Coronary artery (tissue), 2 donors: Measurements from ENCODE around the gene SAMD1.

Experiments
- DNase-seq: peaks from one replicate; pipeline ENCODE4 v3.0.0-alpha.2; 2017; ENCODE audit warnings: low spot score
- H3K27ac ChIP-seq, 2 donors: fragments of 200-600 bp; sonication (generic); one replicate each; pipeline ENCODE4 v1.5.1; 2016 to 2019
- H3K4me3 ChIP-seq: fragments of 200-600 bp; sonication (generic); 2 replicates; pipeline ENCODE4 v1.5.1; 2016; ENCODE audit warnings: mild to moderate bottlenecking, moderate library complexity
- TF ChIP-seq, protein P1 (sequence below): fragments of 200-600 bp; sonication (generic); IDR thresholded peaks from one replicate; pipeline ENCODE4 v1.5.1; 2019; ENCODE audit warnings: antibody characterized with exemption

The SAMD1 gene

DNA sequence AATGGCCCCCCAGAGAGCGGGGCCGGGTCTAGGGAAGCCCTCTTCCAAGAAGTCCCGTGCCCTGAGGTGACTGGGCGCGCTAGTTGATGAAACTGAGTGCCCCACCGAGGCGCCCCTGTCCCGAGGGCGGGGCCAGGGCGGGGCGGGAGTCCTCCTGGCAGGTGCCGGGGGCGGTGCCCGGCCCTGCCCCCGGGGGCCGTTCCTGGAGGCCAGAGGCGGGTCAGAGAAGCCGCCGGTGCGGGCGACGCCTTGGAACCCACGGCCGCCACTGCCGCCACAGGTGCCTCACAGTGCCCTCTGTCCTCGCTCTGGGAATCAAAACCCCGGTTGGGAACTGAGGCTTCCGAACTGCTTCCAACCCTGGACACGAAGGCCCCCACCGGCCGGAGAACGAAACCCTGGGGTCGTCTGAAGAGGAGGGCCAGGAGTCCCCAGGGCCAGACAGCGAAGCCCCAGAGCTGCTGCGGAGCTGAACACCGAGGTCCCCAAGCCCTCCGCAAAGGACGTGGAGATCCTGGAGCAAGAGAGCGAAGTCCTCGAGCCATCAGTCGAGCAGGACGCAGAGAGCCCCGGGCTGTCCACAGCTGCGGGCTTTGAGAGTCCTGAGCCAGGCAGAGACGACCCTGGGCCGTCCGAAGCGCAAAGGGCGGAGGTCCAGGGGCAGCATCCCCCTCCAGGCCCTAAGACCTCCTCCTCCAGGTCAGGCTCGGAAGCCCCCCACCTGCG, 17.9 kb downstream of the SAMD1 start, which contains the start of gene MISP3:
TSS of gene MISP3 (plus strand) at position 252 of the 726 bp plus-strand sequence. CDS start 524 bp downstream, outside the sequence.
- TF ChIP-seq, protein P1, sequence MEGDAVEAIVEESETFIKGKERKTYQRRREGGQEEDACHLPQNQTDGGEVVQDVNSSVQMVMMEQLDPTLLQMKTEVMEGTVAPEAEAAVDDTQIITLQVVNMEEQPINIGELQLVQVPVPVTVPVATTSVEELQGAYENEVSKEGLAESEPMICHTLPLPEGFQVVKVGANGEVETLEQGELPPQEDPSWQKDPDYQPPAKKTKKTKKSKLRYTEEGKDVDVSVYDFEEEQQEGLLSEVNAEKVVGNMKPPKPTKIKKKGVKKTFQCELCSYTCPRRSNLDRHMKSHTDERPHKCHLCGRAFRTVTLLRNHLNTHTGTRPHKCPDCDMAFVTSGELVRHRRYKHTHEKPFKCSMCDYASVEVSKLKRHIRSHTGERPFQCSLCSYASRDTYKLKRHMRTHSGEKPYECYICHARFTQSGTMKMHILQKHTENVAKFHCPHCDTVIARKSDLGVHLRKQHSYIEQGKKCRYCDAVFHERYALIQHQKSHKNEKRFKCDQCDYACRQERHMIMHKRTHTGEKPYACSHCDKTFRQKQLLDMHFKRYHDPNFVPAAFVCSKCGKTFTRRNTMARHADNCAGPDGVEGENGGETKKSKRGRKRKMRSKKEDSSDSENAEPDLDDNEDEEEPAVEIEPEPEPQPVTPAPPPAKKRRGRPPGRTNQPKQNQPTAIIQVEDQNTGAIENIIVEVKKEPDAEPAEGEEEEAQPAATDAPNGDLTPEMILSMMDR, result no peak
- peak within 1 kb of the TSS; percentile 83 for H3K4me3 ChIP-seq
- peak within 1 kb of the TSS; percentile 85 to 97 for H3K27ac ChIP-seq
- no peak for DNase-seq

DNA sequence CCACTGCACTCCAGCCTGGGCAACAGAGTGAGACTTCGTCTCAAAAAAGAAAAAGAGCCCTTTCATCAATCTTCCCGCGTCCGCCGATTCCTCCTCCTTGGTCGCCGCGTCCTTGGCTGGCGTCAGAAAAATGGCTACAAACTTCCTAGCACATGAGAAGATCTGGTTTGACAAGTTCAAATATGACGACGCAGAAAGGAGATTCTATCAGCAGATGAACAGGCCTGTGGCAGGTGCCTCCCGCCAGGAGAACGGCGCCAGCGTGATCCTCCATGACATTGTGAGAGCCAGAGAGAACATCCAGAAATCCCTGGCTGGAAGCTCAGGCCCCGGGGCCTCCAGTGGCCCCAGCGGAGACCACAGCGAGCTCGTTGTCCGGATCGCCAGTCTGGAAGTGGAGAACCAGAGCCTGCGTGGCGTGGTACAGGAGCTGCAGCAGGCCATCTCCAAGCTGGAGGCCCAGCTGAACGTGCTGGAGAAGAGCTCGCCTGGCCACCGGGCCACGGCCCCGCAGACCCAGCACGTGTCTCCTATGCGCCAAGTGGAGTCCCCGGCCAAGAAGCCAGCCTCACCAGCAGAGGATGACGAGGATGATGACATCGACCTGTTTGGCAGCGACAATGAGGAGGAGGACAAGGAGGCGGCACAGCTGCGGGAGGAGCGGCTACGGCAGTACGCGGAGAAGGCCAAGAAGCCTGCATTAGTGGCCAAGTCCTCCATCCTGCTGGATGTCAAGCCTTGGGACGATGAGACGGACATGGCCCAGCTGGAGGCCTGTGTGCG, 20.1 kb downstream of the SAMD1 start:
- Histone ChIP-seq H3K27ac (no peak overlapping the region), H3K4me3 (no peak overlapping the region)
- TF ChIP-seq, protein P1, result no peak
- DNase-seq, result no peak

- H3K4me3 ChIP-seq, result no peak overlapping the region
- no peak overlapping the region for H3K27ac ChIP-seq
- TF ChIP-seq, protein P1, result no peak
- DNase-seq, result no peak
These were observed 24.4 kb downstream of the SAMD1 start for GRCh38 chr19:14066134-14066533.

DNA sequence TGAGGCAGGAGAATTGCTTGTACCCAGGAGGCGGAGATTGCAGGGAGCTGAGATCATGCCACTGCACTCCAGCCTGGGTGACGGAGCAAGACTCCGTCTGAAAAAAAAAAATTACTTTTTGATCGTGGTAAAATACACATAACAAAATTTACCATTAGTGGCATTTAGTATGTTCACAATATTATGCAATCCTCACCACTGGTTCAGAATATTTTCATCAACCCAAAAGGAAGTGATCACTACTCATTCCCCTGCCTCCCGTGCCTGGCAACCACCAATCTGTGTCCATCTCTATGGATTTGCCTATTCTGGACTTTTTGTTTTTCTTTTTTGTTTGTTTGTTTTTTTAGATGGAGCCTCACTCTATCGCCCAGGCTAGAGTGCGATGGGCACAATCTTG, 27.4 kb downstream of the SAMD1 start:
- DNase-seq, result no peak
- TF ChIP-seq, protein P1, result no peak
- no peak overlapping the region for H3K4me3 ChIP-seq
- H3K27ac ChIP-seq, result no peak overlapping the region

DNA sequence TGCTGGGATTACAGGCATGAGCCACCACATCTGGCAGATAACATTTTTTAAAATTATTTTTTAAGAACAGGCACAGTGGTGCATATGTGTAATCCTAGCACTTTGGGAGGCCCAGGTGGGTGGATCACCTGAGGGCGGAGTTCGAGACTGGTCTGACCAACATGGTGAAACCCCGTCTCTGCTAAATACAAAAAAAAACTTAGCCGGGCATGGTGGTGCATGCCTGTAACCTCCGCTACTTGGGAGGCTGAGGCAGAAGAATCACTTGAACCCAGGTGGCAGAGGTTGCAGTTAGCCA, 28.0 kb downstream of the SAMD1 start:
- Histone ChIP-seq H3K27ac (no peak overlapping the region), H3K4me3 (no peak overlapping the region)
- DNase-seq, result no peak
- TF ChIP-seq, protein P1, result no peak

DNA sequence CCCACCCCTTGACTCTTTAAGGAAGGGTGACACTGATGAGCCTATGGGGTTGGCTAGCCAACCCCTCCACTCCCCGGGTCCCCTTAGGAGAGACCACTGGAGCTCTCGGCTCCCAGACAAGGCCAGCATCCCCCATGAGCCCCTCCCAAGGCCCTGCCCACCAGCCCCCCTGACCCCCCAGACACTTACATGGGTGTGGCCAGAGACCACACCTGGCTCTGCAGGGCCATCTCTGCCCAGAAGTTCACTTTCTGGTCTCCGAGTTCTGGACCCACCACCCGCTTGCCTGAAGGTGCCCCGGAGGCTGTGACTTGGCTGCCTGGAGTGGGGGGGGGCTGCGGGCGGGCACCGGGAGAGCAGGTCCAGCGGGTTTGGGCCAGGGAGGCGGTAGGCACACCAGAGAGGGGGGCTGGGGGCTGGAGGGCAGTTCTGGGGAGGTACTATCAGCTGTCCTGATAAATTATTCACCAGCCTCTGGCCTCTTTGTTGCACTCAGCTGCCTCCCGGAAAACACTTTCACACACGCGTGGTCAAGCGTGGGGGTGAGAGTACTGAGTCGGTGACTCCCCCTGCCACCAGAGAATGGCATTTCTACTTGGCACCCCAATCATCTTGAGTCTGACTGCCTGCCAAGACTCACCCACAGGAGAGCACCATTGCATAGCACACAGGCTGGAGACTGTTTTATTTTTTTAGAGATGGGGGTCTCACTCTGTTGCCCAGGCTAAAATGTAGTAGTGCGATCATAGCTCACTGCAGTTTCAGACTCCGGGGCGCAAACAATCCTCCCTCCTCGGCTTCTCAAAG, 28.6 kb downstream of the SAMD1 start, which contains the start of gene PALM3:
TSS of gene PALM3 (minus strand) at position 326 of the 807 bp plus-strand sequence. CDS start at position 230, 96 bp downstream.
- Histone ChIP-seq H3K4me3 (no peak within 1 kb of the TSS), H3K27ac (no peak within 1 kb of the TSS)
- no peak for DNase-seq
- TF ChIP-seq, protein P1, result no peak
